Measurements from ENCODE around the gene WNT6.

Gene WNT6

DNA sequence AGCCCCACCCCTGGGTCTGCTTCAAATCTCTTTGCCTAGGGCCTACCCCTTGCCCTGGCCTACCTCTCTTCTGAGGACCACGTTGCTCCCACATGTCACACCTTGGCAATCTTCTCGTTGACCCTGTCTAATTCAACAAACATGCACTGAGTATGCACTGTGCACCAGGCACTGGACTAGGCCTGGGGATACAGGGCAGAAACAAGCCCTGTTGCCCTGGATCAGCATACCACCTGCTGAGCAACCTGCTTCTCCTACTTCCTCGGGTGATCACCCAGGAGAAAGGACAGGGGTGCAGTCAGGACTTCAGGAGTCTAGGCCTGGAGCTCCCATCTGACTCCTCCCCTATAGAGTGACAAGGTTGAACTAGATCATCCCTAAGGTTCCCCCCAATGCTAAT, 30.8 kb downstream of the WNT6 start:
- Histone ChIP-seq H3K4me2 (ENCODE audit: low read length) (no peak overlapping the region), H3F3A (ENCODE audit: control insufficient read depth, insufficient read depth) (peaks cover 5% of the 10 kb centered on the region; the same call in 1 of the 2 replicates), H3K27ac (ENCODE audit: low read depth, low read length) (no peak overlapping the region), H3K79me2 (ENCODE audit: control insufficient read depth, low read length) (no peaks in the 10 kb centered on the region), H3K36me3 (ENCODE audit: control insufficient read depth, low read length) (no peaks in the 10 kb centered on the region), H3K27me3 (ENCODE audit: control insufficient read depth, low read length) (0 out of 2 replicates have a peak, but pooled peaks cover 3% of the 10 kb centered on the region), H4K20me1 (ENCODE audit: control insufficient read depth, insufficient read depth, low read depth, low read length) (no peaks in the 10 kb centered on the region), H3K4me3 (ENCODE audit: low read length) (no peak overlapping the region), H3K9me2 (replicated peaks; ENCODE audit: control insufficient read depth, low read length) (no peaks in the 10 kb centered on the region), H3K4me1 (ENCODE audit: control insufficient read depth, low read length) (peaks cover 62% of the 10 kb centered on the region), H3K9me3 (ENCODE audit: control insufficient read depth, insufficient read depth, low read length) (no peaks in the 10 kb centered on the region)
- TF ChIP-seq EZH2phosphoT487 (IDR thresholded peaks at IDR 0.05; ENCODE audit: borderline replicate concordance, low read length) (no peak), CTCF (IDR thresholded peaks at IDR 0.05; ENCODE audit: low read depth, low read length, poor library complexity, severe bottlenecking) (no peak)

DNA sequence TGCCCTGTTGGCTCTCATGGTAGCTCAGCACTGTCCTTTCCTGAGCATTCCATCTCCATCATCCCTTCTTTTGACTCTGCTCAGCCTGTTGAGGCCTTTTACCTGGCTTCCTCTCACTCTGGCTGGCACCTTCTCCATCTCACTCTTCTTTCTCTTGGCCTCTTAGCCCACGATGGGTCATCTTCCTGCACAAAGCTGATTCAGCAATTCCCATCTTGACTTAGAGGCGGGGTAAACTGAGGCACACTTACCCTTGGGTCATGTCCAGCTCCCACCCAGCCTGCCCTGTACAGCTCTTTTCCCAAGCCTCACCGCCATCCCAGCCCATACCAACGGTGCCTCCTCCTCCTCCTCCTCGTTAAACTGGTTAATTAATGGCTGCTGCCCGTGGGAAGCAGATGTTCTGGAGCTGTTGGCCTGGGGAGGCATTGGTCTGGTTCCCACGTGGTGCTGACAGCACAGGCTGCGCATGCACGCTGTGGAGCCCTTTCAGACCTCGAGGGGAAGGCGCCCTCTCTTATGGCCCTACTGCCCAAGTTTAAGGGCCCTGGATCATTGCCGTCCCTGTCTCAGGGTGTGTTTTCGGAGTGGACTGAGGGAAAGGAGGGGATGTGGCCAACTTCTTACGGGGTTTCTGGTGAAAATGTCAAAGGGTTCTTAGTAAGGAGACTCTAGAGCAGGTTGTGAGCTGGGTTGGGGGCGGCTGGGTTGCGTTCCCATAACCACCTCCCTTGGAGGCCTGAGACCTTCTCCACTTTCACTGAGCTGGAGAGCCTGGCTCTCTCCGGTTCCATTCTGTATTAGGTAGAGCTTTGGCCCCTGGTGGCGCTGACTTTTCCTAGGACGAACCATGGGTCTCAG, 31.9 kb downstream of the WNT6 start:
- Histone ChIP-seq H3K4me1 (ENCODE audit: control insufficient read depth, low read length) (peaks cover 62% of the 10 kb centered on the region), H3K9me3 (ENCODE audit: control insufficient read depth, insufficient read depth, low read length) (no peaks in the 10 kb centered on the region), H3K27ac (ENCODE audit: low read depth, low read length) (peak overlapping the region; percentile 58; the same call in 1 of the 2 replicates), H3K4me2 (ENCODE audit: low read length) (peak overlapping the region; percentile 93), H3K9me2 (replicated peaks; ENCODE audit: control insufficient read depth, low read length) (no peaks in the 10 kb centered on the region), H3F3A (ENCODE audit: control insufficient read depth, insufficient read depth) (no peaks in the 10 kb centered on the region; the same call in 1 of the 2 replicates), H3K4me3 (ENCODE audit: low read length) (peak overlapping the region; percentile 82; the same call in 1 of the 2 replicates), H4K20me1 (ENCODE audit: control insufficient read depth, insufficient read depth, low read depth, low read length) (no peaks in the 10 kb centered on the region), H3K27me3 (ENCODE audit: control insufficient read depth, low read length) (0 out of 2 replicates have a peak, but pooled peaks cover 3% of the 10 kb centered on the region), H3K36me3 (ENCODE audit: control insufficient read depth, low read length) (no peaks in the 10 kb centered on the region), H3K79me2 (ENCODE audit: control insufficient read depth, low read length) (no peaks in the 10 kb centered on the region)
- TF ChIP-seq EZH2phosphoT487 (IDR thresholded peaks at IDR 0.05; ENCODE audit: borderline replicate concordance, low read length), result no peak
- TF ChIP-seq CTCF (IDR thresholded peaks at IDR 0.05; ENCODE audit: low read depth, low read length, poor library complexity, severe bottlenecking), result no peak

DNA sequence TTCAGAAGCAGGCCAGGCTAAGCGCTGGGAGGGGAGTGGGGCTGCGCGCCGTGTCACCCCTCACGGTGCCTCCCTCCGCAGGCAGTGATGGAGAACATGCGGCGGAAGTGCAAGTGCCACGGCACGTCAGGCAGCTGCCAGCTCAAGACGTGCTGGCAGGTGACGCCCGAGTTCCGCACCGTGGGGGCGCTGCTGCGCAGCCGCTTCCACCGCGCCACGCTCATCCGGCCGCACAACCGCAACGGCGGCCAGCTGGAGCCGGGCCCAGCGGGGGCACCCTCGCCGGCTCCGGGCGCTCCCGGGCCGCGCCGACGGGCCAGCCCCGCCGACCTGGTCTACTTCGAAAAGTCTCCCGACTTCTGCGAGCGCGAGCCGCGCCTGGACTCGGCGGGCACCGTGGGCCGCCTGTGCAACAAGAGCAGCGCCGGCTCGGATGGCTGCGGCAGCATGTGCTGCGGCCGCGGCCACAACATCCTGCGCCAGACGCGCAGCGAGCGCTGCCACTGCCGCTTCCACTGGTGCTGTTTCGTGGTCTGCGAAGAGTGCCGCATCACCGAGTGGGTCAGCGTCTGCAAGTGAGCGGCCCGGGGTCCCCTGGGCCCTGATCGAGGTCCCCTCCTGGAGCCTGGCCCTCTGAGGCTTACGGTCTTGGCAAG, 33.2 kb downstream of the WNT6 start:
- Histone ChIP-seq H3F3A (ENCODE audit: control insufficient read depth, insufficient read depth) (no peaks in the 10 kb centered on the region; the same call in 1 of the 2 replicates), H3K27me3 (ENCODE audit: control insufficient read depth, low read length) (peaks cover 12% of the 10 kb centered on the region), H3K79me2 (ENCODE audit: control insufficient read depth, low read length) (no peaks in the 10 kb centered on the region), H3K36me3 (ENCODE audit: control insufficient read depth, low read length) (no peaks in the 10 kb centered on the region), H3K9me3 (ENCODE audit: control insufficient read depth, insufficient read depth, low read length) (no peaks in the 10 kb centered on the region), H3K4me2 (ENCODE audit: low read length) (peak overlapping the region; percentile 93), H3K4me1 (ENCODE audit: control insufficient read depth, low read length) (peaks cover 64% of the 10 kb centered on the region), H3K27ac (ENCODE audit: low read depth, low read length) (peak overlapping the region; percentile 58), H3K4me3 (ENCODE audit: low read length) (peak overlapping the region; percentile 82), H4K20me1 (ENCODE audit: control insufficient read depth, insufficient read depth, low read depth, low read length) (no peaks in the 10 kb centered on the region), H3K9me2 (replicated peaks; ENCODE audit: control insufficient read depth, low read length) (no peaks in the 10 kb centered on the region)
- TF ChIP-seq EZH2phosphoT487 (IDR thresholded peaks at IDR 0.05; ENCODE audit: borderline replicate concordance, low read length) (no peak), CTCF (IDR thresholded peaks at IDR 0.05; ENCODE audit: low read depth, low read length, poor library complexity, severe bottlenecking) (peak; percentile 56)

Data from DOHH2 (cell line).